T-helper 17 cell (primary cell): ENCODE data around the gene FGFRL1. TPM values are rescaled to one million over a fixed set of nuclear protein-coding genes. Genes with fewer than 3 reads are reported as not detected.

Experiments used
- ATAC-seq: fragments of 150-1000 bp; cut with Tn5 transposase; 2 replicates; pipeline ENCODE4 v1.10.0; 2021; ENCODE audit warnings: mild to moderate bottlenecking, moderate library complexity
- DNase-seq, 3 donors: peaks; one replicate each; pipeline versions ENCODE4 v3.0.0 to v3.0.0-alpha.2; 2020 to 2021
- H3K9me3 ChIP-seq: one replicate; pipeline ENCODE4 v1.7.0; 2013; ENCODE audit warnings: low read length, mild to moderate bottlenecking; ENCODE audit not compliant: control insufficient read depth, poor library complexity, severe bottlenecking
- H3K27ac Mint-ChIP-seq: one replicate; pipeline ENCODE4 v1.8.0; 2022; ENCODE audit warnings: mild to moderate bottlenecking, moderate library complexity, mixed read lengths
- H3K27me3 Mint-ChIP-seq: one replicate; pipeline ENCODE4 v1.8.0; 2022; ENCODE audit warnings: mixed read lengths
- H3K36me3 Mint-ChIP-seq: one replicate; pipeline ENCODE4 v1.8.0; 2022; ENCODE audit warnings: low read depth, mixed read lengths
- H3K4me1 Mint-ChIP-seq: one replicate; pipeline ENCODE4 v1.8.0; 2022; ENCODE audit warnings: mild to moderate bottlenecking, mixed read lengths
- H3K4me3 Mint-ChIP-seq: one replicate; pipeline ENCODE4 v1.8.0; 2022; ENCODE audit warnings: mild to moderate bottlenecking, moderate library complexity, mixed read lengths
- total RNA-seq, 4 donors: library from RNA in 2 of 4; stranded (reverse) in 2 of 4; gene quantifications; one replicate each; pipeline ENCODE4 v1.2.3 and lab custom pipeline; 2022 to 2026

FGFRL1 gene
- total RNA-seq, 2 donors from 2014 or later: 23.1 to 30.1 TPM

DNA sequence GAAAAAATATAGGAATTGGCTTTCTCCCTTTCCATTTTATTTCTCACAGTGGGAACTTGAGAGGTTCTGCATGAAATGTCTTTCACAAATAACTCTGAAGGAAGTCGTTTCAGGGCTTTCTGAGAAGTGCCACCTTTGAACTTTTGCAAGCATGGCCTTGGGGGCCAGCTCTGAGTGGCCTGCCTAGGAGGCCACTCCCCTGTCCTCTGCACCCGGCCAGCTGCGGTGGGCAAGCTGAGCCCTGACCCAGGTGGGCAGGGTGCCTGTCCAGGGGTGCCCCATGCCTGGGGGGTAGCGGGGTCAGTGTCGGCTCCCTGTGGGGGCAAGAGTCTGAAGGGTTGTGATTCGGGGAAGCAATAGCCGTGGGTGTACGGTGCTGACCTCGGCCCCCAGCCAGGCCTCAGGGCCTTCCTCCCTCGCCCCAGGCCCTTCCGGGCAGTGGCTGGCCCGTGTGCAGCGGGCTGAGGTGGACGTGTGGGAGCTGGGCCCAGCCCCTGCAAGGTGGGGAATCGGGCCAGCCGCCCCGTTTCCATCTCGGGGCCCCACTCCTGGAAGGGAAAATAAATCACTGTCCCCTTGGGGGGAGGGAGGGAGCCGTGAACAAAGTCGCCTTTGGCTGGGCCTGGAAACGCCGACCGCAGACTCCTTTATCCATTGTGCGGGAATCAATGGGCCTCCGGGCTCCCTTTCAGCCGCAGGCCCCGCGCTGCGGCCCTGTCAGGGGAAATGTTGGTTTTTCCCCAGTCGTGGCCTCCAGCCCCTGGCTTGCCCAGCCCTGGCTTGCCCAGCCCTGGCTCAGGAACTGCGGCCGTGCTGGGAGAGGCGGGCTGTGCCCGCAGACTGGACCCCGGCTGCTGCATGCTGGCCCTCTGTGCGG is 3.1 kb downstream of the FGFRL1 start:
- H3K36me3 Mint-ChIP-seq: no peaks in the 10 kb centered on the region
- no peak overlapping the region for H3K4me3 Mint-ChIP-seq
- H3K9me3 ChIP-seq: no peaks in the 10 kb centered on the region
- peaks cover 12% of the 10 kb centered on the region for H3K4me1 Mint-ChIP-seq
- H3K27me3 Mint-ChIP-seq: no peaks in the 10 kb centered on the region
- ATAC-seq: no peak
- no peak overlapping the region for H3K27ac Mint-ChIP-seq
- no peak for DNase-seq

DNA sequence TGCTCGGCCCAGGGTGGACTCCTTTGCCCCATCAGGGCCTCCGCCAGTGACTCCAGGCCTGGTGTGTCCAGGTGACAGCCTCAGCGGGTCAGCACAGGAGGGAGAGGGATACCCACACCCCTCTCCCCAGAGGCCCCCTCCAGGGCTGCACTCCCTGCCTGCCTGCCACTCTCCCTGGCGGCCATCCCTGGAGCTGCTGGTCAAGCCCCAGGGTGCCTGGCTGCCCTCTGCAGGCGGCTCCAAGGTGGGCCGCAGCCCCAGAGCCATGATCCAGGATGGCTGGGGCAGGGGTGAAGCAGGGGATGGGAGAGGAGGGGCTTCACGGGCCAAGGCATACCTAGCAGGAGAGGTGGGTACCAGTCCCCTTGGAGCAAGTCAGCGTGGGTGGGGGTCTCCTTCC is 3.8 kb downstream of the FGFRL1 start:
- no peaks in the 10 kb centered on the region for H3K9me3 ChIP-seq
- ATAC-seq (no peak), DNase-seq (no peak)
- H3K4me1 Mint-ChIP-seq: peaks cover 12% of the 10 kb centered on the region
- no peak overlapping the region for H3K4me3 Mint-ChIP-seq
- H3K36me3 Mint-ChIP-seq: no peaks in the 10 kb centered on the region
- no peak overlapping the region for H3K27ac Mint-ChIP-seq
- H3K27me3 Mint-ChIP-seq: no peaks in the 10 kb centered on the region

DNA sequence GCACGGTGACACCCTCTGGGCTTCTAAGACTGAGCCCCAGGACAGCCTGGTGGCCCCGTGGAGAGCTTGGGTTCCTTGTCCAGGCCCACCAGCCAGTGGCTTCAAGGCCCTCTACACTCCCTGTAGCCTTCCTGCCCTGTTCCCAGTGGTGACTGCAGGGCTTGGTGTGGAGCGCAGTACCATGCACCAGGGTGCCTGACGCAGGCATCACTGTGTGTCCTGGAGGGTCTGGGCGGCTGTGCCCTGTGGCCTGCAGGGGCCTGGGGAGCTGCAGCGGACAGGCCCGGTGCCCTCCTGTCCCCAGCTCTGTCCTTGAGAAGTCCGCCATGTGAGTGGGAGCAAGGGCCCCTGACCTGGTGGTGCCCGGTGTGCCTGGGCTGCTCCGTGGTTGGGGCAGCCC is 4.3 kb downstream of the FGFRL1 start:
- Mint-ChIP-seq H3K27ac (no peak overlapping the region), H3K27me3 (no peaks in the 10 kb centered on the region), H3K36me3 (no peaks in the 10 kb centered on the region), H3K4me3 (no peak overlapping the region), H3K4me1 (peaks cover 7% of the 10 kb centered on the region)
- no peak for DNase-seq
- ATAC-seq: no peak
- no peaks in the 10 kb centered on the region for H3K9me3 ChIP-seq

DNA sequence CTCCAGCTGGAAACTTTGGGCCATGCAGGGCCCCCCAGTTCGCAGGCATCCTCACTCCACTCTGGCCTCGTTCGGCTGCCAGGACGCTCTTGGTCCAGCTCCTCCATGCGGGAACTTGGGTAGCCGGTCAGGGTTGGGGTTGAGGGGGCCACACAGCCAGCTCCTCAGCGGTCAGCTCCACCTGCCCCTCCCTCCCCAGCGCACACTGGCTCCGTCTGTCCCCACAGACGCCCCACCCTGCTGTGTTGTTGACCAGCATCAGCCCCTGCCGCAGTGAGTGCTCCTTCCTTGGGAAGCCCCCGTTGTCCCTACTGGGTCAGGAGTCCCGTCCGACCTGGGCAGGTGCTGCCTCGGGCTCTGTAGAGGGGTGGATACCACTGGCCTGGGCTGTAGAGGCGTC is 5.8 kb downstream of the FGFRL1 start:
- ATAC-seq: no peak
- H3K27ac Mint-ChIP-seq: no peak overlapping the region
- no peak overlapping the region for H3K4me3 Mint-ChIP-seq
- H3K36me3 Mint-ChIP-seq: no peaks in the 10 kb centered on the region
- DNase-seq: no peak
- no peaks in the 10 kb centered on the region for H3K9me3 ChIP-seq
- peaks cover 7% of the 10 kb centered on the region for H3K4me1 Mint-ChIP-seq
- H3K27me3 Mint-ChIP-seq: no peaks in the 10 kb centered on the region

DNA sequence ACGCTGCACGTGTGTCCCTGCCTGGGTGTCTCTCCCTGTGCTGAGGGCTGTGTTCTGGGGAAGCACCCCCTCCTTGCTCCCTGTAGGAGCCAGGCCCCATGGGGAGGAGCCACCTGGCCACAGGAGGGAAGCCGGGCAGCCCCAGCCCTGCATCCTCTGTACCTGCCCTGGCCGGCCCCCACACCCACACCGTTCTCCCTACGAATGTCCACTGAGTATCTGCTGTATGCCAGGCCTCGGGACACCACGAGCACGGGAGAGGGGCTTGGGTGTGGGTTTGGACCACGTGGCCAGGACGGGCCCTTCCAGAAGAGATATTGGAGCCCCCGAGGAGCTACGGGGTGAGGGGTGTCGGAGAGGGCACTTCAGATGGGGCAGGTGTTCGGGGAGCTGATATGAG is 6.3 kb downstream of the FGFRL1 start:
- no peaks in the 10 kb centered on the region for H3K27me3 Mint-ChIP-seq
- DNase-seq (no peak), ATAC-seq (no peak)
- H3K9me3 ChIP-seq: no peaks in the 10 kb centered on the region
- H3K27ac Mint-ChIP-seq: no peak overlapping the region
- peaks cover 7% of the 10 kb centered on the region for H3K4me1 Mint-ChIP-seq
- no peak overlapping the region for H3K4me3 Mint-ChIP-seq
- no peaks in the 10 kb centered on the region for H3K36me3 Mint-ChIP-seq

DNA sequence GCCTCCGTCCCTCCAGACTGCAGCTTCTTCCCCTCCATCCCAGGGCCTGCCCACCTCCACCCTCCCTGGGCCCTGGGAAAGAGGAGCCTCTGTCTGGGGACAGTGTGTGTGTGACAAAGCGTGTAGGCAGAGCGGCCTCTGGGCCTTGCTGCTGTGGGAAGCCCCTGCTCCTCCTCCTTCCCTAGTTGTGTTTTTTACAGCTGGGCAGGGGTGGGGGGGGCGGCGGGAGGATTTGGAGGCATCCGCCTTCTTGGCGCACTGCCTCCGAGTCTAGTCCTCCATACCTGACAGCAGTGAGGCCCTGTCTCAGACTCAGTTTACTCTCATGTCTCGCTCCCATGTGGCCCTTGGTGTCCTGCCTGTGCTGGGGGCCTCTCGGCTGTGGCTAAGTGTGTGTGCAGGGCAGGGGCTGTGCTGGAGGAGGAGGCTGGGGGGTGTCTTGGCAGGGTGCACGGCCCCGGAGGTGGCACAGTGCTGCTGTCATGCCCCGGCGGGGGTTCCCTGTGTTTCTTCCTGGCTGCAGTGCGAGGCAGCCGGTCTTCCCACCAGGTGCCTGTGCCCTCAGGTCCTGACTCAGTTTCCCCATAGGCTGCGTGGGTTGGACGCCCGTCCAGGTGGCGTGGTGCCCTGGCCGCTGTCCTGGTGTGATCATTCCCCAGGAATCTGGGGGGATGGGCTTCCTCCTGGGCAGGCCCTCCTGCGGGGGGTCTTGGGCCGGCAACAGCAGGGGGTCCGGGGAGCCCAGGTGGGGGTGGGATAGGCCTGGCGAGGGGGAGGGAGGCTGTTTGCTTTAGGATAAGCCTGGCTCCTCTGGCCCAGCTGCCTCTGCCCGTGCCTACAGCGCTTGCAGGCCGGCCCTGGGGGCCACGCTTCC is 7.0 kb downstream of the FGFRL1 start:
- H3K36me3 Mint-ChIP-seq: no peaks in the 10 kb centered on the region
- H3K4me3 Mint-ChIP-seq: no peak overlapping the region
- ATAC-seq (no peak), DNase-seq (no peak)
- no peak overlapping the region for H3K27ac Mint-ChIP-seq
- H3K27me3 Mint-ChIP-seq: no peaks in the 10 kb centered on the region
- H3K4me1 Mint-ChIP-seq: peaks cover 7% of the 10 kb centered on the region
- H3K9me3 ChIP-seq: no peaks in the 10 kb centered on the region

DNA sequence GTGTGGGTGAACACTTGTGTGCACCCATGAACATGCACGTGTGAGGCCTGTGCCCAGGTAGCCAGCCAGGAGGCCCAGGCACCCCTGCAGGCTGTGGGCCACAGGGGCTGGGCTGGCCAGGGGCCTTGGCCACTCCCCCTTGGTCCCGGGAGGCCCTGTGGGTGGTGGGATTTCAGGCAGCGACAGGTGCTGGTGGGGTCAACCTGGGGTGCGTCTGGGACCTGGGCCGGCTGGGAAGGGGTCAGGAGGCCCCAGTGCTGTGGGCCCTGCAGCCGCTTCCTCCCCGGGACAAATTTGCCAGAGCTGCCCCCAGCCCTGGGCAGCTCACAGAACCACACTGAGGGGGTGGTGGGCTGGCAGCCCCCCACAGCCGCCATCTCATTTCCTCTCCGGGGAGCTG is 7.9 kb downstream of the FGFRL1 start:
- Mint-ChIP-seq H3K27ac (no peak overlapping the region), H3K4me3 (no peak overlapping the region)

DNA sequence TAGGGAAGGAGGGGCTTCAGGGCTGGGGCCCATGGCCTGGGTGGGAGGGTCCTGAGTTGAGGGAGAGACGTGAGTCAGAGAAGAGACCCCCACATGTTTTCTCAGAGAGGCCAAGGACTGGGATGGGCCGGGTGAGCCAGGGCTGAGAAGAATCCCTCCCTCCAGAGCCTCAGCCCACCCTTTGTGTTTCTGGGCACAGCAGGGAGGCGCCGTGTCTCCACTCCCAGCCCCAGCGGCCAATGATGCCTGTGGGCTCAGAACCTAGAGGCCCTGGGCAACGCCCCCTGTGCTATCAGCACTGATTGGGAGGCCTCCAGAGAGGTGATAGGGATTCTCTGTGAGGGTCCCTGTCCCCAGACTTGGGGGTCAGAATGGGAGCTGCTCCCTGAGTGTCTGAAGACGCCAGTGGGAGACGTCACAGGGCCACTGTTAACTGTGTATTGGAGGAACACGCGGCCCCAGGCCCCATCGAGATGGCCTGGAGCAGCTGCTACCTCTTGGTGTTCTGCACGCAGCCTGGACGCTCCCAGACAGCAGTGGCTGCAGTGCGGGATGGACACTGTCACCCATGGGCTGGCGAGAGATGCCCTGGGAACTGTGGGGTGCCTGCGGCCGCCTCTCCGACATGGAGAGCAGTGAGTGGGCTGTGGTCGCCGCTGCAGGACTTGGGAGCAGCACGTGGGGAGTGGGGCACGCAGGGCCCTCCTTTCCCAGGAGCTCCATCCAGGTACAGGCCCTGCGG is 8.5 kb downstream of the FGFRL1 start:
- Mint-ChIP-seq H3K36me3 (no peaks in the 10 kb centered on the region), H3K4me3 (no peak overlapping the region), H3K27ac (no peak overlapping the region), H3K27me3 (no peaks in the 10 kb centered on the region), H3K4me1 (peaks cover 7% of the 10 kb centered on the region)
- no peak for ATAC-seq
- no peaks in the 10 kb centered on the region for H3K9me3 ChIP-seq
- DNase-seq: no peak

More for the DNA sequence above, 7.9 kb downstream of the FGFRL1 start:
- no peaks in the 10 kb centered on the region for H3K36me3 Mint-ChIP-seq
- H3K4me1 Mint-ChIP-seq: peaks cover 7% of the 10 kb centered on the region
- DNase-seq (no peak), ATAC-seq (no peak)
- H3K27me3 Mint-ChIP-seq: no peaks in the 10 kb centered on the region
- no peaks in the 10 kb centered on the region for H3K9me3 ChIP-seq

DNA sequence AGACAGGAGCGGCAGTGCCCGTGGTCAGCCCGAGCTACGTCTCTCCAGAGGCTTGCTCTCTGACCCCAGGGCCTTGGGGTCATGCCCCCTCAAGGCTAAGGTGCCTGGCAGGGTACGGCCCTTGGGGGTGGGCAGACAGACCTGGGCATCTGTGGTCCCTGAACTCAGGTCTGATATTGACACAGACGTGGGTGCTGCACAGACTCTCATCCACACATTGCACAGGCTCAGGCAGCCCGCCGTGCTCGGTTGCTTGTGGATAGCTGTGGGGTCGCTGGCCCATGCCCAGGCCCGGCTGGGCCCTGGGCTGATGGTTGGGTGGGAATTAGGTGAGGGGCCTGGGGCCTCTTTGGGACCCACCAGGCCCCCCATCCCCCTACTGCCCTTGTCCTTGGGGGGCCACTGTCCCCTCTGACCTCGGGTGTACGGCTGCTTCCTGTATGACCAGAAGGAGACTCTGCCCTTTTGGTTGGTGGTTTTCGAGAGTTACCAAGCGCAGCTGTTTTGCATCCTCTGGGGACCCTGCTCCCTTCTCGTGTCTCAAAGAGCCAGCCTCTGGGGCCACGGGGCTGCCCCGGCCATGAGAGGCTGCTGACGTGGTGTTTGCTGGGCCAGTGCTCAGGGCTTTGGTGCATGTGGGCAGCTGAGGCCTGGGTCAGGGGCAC is 10.1 kb downstream of the FGFRL1 start:
- Mint-ChIP-seq H3K36me3 (peaks cover 3% of the 10 kb centered on the region), H3K4me1 (peaks cover 9% of the 10 kb centered on the region), H3K27me3 (no peaks in the 10 kb centered on the region), H3K27ac (no peak overlapping the region), H3K4me3 (peak overlapping the region; percentile 15)
- ATAC-seq (no peak), DNase-seq (no peak)
- H3K9me3 ChIP-seq: no peaks in the 10 kb centered on the region

DNA sequence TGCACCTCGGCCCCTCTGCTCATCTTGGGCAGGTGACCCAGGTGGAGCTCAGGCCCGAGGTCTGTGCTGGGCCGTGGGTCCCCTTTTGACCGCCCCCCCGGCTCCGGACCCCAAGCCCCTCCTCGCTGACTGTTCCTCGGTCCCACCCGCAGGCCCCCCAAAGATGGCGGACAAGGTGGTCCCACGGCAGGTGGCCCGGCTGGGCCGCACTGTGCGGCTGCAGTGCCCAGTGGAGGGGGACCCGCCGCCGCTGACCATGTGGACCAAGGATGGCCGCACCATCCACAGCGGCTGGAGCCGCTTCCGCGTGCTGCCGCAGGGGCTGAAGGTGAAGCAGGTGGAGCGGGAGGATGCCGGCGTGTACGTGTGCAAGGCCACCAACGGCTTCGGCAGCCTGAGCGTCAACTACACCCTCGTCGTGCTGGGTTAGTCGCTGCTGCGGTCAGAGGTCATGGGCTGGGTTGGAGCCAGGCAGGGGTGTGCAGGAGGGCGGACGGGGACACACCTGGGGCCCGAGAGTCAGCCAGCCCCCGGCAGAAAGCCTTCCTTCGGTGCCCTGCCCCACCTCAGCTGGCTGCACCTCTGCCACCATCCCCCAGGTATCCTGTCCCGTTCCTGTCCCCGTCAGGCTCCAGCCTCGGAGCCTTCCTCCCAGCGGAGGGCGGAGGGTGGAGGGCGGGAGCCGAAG is 10.8 kb downstream of the FGFRL1 start:
- DNase-seq (no peak), ATAC-seq (no peak)
- Mint-ChIP-seq H3K4me1 (peaks cover 9% of the 10 kb centered on the region), H3K27me3 (no peaks in the 10 kb centered on the region), H3K4me3 (no peak overlapping the region), H3K36me3 (peaks cover 3% of the 10 kb centered on the region), H3K27ac (no peak overlapping the region)
- no peaks in the 10 kb centered on the region for H3K9me3 ChIP-seq

DNA sequence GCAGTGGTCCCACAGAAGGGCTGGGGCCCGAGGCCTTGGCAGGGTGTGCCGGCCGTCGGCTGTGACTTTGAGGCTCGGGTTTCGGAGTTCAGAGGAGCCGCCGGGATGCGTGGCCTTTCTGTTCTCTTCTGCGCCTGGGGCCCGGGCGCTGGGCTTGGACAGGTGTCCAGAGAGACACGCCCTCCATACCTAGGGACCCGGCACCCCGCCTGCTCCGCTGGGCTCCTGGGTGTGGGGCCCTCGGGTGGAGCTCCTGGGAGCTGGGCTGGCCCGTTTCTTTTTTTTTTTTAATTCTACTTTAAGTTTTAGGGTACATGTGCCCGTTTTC is 11.3 kb downstream of the FGFRL1 start:
- DNase-seq (no peak), ATAC-seq (no peak)
- Mint-ChIP-seq H3K27ac (no peak overlapping the region), H3K4me1 (peaks cover 9% of the 10 kb centered on the region), H3K27me3 (no peaks in the 10 kb centered on the region), H3K36me3 (peaks cover 3% of the 10 kb centered on the region), H3K4me3 (no peak overlapping the region)
- no peaks in the 10 kb centered on the region for H3K9me3 ChIP-seq

DNA sequence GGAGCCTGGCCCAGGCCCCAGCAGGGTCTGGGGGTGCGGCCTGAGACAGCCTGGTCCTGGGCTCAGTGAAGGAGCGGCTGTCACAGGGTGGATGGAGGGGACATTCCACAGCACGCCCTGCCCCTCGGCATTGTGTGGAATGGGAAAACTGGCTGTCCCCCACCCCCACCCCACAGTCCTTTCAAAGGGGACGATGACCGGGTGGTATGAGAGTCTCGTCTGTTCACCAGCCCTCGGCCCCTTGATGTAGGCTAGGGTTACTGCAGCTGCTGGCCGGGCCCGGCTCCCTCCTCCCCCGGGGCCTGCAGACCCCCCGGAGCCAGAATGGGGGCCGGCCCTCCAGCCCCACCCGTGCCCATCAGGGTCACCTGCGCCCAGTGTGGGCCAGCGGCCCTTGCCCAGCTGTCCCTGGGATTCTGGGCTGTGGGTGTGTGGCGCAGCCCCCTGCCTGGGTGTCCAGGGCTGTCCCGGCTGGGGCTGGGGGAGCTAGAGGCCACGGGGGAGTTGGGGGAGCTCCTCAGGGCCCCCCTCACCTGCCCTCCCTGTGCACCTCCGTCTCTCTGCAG is 11.7 kb downstream of the FGFRL1 start:
- H3K36me3 Mint-ChIP-seq: peaks cover 3% of the 10 kb centered on the region
- no peak overlapping the region for H3K27ac Mint-ChIP-seq
- no peak for ATAC-seq
- peaks cover 6% of the 10 kb centered on the region for H3K4me1 Mint-ChIP-seq
- no peak for DNase-seq
- H3K9me3 ChIP-seq: no peaks in the 10 kb centered on the region
- H3K4me3 Mint-ChIP-seq: no peak overlapping the region
- no peaks in the 10 kb centered on the region for H3K27me3 Mint-ChIP-seq
